ENCODE results near the gene NKX2-4.

Gene NKX2-4

GRCh38 chr20:21398109-21399004 lies 1.0 kb upstream of the NKX2-4 start:
- H3K4me3 ChIP-seq (ENCODE audit: low read length), result no peak overlapping the region
- DNase-seq (ENCODE audit: low read depth), result no peak
- TF ChIP-seq, protein P1, sequence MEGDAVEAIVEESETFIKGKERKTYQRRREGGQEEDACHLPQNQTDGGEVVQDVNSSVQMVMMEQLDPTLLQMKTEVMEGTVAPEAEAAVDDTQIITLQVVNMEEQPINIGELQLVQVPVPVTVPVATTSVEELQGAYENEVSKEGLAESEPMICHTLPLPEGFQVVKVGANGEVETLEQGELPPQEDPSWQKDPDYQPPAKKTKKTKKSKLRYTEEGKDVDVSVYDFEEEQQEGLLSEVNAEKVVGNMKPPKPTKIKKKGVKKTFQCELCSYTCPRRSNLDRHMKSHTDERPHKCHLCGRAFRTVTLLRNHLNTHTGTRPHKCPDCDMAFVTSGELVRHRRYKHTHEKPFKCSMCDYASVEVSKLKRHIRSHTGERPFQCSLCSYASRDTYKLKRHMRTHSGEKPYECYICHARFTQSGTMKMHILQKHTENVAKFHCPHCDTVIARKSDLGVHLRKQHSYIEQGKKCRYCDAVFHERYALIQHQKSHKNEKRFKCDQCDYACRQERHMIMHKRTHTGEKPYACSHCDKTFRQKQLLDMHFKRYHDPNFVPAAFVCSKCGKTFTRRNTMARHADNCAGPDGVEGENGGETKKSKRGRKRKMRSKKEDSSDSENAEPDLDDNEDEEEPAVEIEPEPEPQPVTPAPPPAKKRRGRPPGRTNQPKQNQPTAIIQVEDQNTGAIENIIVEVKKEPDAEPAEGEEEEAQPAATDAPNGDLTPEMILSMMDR (conservative IDR thresholded peaks at IDR 0.05; ENCODE audit: low read depth, low read length), result no peak

GRCh38 chr20:21396599-21397340 lies 556 bp downstream of the NKX2-4 start:
- no peak overlapping the region for H3K4me3 ChIP-seq (ENCODE audit: low read length)
- no peak for DNase-seq (ENCODE audit: low read depth)
- TF ChIP-seq, protein P1 (conservative IDR thresholded peaks at IDR 0.05; ENCODE audit: low read depth, low read length), result no peak

DNA sequence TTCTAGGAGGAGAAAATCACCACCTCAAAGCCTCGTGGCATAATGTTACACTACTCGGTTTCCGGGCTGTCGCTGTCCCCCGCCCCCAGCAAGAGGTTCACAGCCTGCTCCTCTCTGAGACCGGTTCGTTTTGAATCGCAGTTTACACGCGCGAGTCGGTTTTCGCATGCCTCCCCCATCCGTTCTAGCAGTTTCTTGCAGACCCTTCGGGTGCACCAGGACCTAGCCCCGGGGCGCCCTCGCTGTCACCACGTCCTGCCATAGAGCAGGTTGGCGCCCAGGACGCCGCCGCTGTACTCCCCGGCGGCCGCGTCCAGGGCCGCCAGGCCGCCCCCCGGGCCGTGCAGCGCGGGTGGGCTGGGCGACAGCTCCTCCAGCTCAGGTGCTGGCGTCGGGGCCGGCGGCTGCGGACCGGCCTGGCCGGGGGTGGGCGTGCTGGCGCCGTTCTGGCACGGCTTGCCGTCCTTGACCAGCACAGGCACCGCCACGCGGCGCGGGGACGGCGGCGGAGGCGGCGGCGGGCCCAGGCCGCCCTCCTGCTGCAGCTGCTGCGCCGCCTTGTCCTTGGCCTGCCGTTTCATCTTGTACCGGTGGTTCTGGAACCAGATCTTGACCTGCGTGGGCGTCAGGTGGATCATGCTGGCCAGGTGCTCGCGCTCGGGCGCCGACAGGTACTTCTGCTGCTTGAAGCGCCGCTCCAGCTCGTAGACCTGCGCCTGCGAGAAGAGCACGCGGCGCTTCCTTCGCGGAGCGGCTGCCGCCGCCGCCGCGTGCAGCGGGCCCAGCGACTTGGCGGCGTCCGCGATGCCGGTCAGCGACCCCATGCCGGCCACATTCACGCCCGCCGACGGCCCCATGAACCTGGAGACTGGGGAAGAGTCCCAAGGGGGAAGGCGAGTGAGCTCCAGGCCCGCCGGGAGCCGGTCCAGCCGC lies 1.4 kb downstream of the NKX2-4 start:
- TF ChIP-seq, protein P1 (conservative IDR thresholded peaks at IDR 0.05; ENCODE audit: low read depth, low read length), result no peak
- no peak overlapping the region for H3K4me3 ChIP-seq (ENCODE audit: low read length)
- no peak for DNase-seq (ENCODE audit: low read depth)

DNA sequence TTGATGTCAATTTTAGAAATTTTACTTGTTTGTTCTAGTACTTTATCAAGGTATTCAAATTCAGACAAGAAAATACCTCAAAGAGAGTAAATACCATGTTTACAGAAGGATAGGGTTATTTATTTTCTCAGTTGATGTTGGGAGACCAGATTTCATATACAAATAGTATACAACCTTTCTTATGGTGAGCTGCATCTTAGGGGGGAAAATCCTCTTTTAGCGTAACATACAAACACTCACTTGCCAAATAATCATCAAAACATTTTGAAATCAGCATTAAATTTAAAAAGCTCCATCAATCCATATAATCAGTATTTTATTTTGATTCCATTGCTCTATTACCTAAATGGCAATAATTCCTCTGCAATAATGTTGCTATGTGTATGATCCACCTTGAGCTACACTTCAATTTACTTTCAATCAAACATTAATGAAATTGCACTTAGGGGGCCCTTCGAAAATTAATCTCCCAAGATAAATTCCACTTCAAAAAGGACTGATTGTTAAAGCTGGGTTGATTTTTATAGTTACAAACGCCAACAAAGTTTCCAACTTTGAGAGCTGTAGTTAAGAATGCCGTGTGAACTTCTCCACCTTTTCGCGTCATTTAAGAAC lies 2.2 kb downstream of the NKX2-4 start:
- no peak overlapping the region for H3K4me3 ChIP-seq (ENCODE audit: low read length)
- TF ChIP-seq, protein P1 (conservative IDR thresholded peaks at IDR 0.05; ENCODE audit: low read depth, low read length), result no peak
- DNase-seq (ENCODE audit: low read depth), result no peak

- no peak overlapping the region for H3K4me3 ChIP-seq (ENCODE audit: low read length)
- DNase-seq (ENCODE audit: low read depth), result no peak
- TF ChIP-seq, protein P1 (conservative IDR thresholded peaks at IDR 0.05; ENCODE audit: low read depth, low read length), result no peak
Observed at GRCh38 chr20:21394551-21394950, 2.8 kb downstream of the NKX2-4 start.

DNA sequence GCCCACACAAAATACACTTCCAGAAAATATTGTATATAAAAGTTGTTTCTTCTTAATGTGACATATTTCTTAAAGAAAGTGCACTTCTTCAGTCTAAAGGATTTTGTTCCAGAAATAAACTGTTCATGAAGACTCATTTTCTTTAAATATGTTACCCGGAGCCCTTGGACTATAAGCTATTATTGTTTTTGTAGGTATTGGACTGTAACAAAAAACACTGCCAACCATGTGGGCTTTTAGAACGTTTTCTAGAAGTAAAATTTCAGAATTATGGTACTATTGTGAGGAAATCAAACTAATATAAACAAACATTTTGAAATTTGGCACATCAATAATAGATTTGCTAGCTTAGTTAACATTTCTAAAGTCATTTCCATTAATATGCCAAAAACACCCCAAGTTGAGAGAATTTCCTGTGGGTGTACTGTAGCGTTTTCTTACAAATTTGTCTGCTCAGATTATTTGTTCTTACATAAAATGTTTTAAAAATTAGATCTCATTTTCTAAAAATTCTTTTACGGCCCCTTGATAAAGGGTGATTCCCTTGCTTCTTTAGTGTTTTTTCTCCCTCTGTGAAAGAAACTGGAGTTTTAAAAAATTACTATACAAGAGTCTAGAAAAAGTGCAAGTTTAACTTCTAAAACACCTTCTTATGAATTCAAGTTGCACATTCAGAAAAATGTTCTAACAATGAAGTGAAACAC lies 3.4 kb downstream of the NKX2-4 start:
- no peak for DNase-seq (ENCODE audit: low read depth)
- H3K4me3 ChIP-seq (ENCODE audit: low read length), result no peak overlapping the region
- TF ChIP-seq, protein P1 (conservative IDR thresholded peaks at IDR 0.05; ENCODE audit: low read depth, low read length), result no peak

All from retinal pigment epithelial cell (primary cell).